T-helper 9 cell (primary cell): ENCODE results near the gene JAZF1.

ENCODE experiments used
- DNase-seq: peaks from one replicate; pipeline ENCODE4 v3.0.0-alpha.2; 2020

Gene JAZF1

GRCh38 chr7:28191184-28191583 lies 10.6 kb upstream of the JAZF1 start:
- DNase-seq, result no peak

- DNase-seq, result no peak
Observed at GRCh38 chr7:28190077-28190710, 9.6 kb upstream of the JAZF1 start.

GRCh38 chr7:28187012-28187411 lies 6.4 kb upstream of the JAZF1 start:
- DNase-seq, result no peak

- DNase-seq, result no peak
Observed at GRCh38 chr7:28183627-28184026, 3.0 kb upstream of the JAZF1 start.

- DNase-seq, result no peak
Observed at GRCh38 chr7:28182071-28182471, 1.5 kb upstream of the JAZF1 start.

GRCh38 chr7:28181416-28181815 lies 821 bp upstream of the JAZF1 start:
- no peak for DNase-seq

GRCh38 chr7:28180031-28180363 lies 598 bp downstream of the JAZF1 start:
- no peak for DNase-seq

- DNase-seq, result peak; percentile 70
Observed at GRCh38 chr7:28179120-28180030, 1.2 kb downstream of the JAZF1 start.

GRCh38 chr7:28178599-28178998 lies 2.0 kb downstream of the JAZF1 start:
- no peak for DNase-seq

GRCh38 chr7:28177836-28178235 lies 2.8 kb downstream of the JAZF1 start:
- no peak for DNase-seq

- no peak for DNase-seq
Observed at GRCh38 chr7:28176645-28177044, 4.0 kb downstream of the JAZF1 start.

- DNase-seq, result no peak
Observed at GRCh38 chr7:28176174-28176573, 4.4 kb downstream of the JAZF1 start.

GRCh38 chr7:28174901-28175661 lies 5.5 kb downstream of the JAZF1 start:
- DNase-seq, result no peak

- no peak for DNase-seq
Observed at GRCh38 chr7:28174442-28174841, 6.2 kb downstream of the JAZF1 start.

GRCh38 chr7:28173531-28173930 lies 7.1 kb downstream of the JAZF1 start:
- DNase-seq, result no peak

- DNase-seq, result no peak
Observed at GRCh38 chr7:28172958-28173357, 7.6 kb downstream of the JAZF1 start.

- no peak for DNase-seq
Observed at GRCh38 chr7:28170701-28171100, 9.9 kb downstream of the JAZF1 start.

- no peak for DNase-seq
Observed at GRCh38 chr7:28169230-28169629, 11.4 kb downstream of the JAZF1 start.

GRCh38 chr7:28168393-28169158 lies 12.0 kb downstream of the JAZF1 start:
- DNase-seq, result no peak

GRCh38 chr7:28166982-28167715 lies 13.4 kb downstream of the JAZF1 start:
- no peak for DNase-seq

- no peak for DNase-seq
Observed at GRCh38 chr7:28165961-28166955, 14.3 kb downstream of the JAZF1 start.
